ENCODE data around the gene YWHAH.
A peak's percentile ranks its signal among the peaks of the same experiment; 100 is the strongest.

The YWHAH gene

DNA sequence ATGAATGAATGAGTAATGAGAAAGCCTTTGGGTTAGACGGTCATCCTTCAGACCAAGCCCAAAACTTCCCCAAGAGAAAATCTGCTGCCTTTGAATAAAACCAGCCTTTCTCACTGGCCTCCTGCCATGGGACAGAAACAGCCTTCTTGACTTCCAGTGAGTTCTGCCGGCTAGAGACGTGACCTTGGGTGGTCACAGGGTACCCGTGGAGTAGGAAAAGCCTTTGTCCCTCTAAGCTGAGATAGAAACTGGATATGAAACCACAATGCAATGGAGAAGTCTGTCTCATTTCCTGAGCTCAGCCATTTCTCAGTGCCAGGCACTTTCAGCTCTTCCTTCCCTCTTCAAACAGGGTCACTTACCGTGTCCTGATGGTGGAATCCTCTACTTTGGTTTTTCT lies 21.2 kb upstream of the YWHAH start:
- no peak for DNase-seq (ENCODE audit: low spot score)

GRCh38 chr22:31923747-31924146 lies 20.6 kb upstream of the YWHAH start:
- no peak for DNase-seq (ENCODE audit: low spot score)

GRCh38 chr22:31925056-31925455 lies 19.3 kb upstream of the YWHAH start:
- no peak for DNase-seq (ENCODE audit: low spot score)

DNA sequence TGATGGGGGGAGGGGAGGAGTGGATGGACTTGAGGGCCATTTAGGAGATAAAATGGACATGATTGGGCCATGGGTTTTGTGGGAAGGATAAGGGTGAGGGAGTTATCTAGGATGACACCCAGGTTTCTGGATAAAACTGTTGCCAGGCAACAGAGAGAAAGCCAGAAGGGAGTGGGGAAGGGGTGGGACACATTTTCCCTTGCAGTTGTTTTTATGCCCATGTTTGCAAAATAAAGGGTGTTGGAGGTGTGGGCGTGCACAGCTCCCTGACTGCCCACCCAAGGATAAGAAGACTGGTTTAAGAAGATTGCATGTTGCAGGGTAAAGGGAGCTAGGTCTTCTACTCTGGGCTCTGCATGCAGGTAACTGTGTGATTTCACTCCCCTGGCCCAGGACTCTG lies 18.3 kb upstream of the YWHAH start:
- no peak for DNase-seq (ENCODE audit: low spot score)

DNA sequence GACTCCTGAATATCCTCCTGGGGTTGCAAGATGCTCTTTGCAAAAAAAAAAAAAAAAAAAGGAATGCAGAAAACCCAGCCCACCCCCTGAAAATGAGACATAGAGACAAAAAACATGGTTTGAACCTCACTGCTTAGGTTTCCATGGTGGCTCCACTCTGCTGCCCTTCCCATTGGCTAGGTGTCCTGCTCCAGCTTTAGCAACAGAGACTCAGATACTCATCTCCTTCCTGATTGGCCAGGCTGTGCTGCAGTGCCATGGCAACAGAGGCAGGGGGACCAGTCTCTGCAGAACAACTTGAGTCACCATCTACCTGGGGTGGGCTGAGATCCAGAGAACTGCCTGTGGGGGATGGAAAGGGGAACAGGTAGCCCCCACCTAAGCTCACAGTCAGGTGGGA lies 17.4 kb upstream of the YWHAH start:
- no peak for DNase-seq (ENCODE audit: low spot score)

- no peak for DNase-seq (ENCODE audit: low spot score)
Observed at GRCh38 chr22:31927562-31927961, 16.8 kb upstream of the YWHAH start.

DNA sequence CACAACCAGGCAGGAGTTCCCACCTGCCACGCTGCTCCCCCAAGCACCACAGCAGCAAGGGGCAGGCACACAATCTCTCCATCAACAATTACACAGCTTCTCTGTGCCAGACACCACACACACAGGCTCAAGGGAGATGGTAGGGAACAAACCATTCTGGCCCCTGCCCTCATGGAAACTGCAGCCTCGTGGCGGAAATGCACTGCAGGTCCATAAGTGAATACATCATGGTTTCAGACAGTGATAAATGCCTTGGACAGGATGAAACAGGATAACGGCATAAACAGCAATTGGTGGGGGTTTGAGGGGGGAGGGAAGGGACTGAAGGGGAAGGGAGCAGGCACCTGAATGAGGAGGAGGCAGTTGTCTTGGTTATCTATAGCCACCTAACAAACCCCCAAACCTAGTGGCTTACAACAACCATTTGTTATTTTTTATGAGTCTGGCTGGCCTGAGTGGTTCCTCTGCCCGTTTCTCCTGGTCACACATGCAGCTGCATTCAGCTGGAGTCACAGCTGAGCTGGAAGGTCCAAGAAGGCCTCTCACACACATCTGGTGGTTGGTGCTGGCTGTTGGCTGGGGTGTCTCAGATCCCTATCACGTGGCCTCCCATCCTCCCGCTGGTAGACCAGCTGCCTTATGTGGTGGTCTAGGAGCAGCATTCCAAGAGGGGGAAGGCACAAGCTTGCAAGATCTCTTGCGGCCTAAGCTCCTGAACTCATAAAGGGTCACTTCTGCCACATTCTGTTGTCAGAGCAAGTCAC lies 15.0 kb upstream of the YWHAH start:
- DNase-seq (ENCODE audit: low spot score) = no peak

- no peak for DNase-seq (ENCODE audit: low spot score)
Observed at GRCh38 chr22:31932863-31933262, 11.5 kb upstream of the YWHAH start.

GRCh38 chr22:31933406-31933805 lies 10.9 kb upstream of the YWHAH start:
- no peak for DNase-seq (ENCODE audit: low spot score)

GRCh38 chr22:31933816-31934482 lies 10.4 kb upstream of the YWHAH start:
- DNase-seq (ENCODE audit: low spot score) = no peak

DNA sequence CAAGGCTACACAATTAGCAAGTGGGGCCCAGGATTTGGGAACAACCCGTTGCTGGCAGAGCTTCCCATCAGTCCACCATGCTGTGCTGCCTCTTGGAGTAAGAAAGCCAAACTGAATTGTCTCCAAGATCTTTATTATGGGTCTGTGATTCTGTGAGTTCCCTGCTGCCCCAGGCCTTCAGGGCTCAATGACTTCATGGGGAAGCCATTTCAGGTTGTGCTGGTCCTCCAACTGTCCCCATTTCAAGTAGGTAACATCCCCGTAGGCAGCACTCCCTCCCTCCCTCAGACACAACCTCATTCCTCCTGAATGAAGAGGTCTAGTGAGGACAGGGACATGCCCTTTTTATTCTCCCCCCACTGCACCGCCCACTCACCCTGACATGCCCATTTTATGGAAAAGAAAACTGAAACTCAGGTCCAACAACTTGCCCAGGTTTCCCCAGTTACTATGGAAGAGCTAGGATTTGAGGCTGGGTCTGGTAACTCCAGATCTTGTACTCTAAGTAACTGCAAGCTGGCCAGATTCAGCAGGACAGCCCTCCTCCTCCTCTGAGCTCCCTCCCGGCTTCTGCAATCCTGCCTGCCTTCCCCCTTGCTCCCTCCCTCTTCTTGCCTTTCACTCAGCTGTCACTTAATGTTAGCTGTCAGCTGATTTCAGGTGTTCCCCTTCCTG lies 8.2 kb upstream of the YWHAH start:
- DNase-seq (ENCODE audit: low spot score) = no peak

GRCh38 chr22:31937341-31937740 lies 7.0 kb upstream of the YWHAH start:
- DNase-seq (ENCODE audit: low spot score) = no peak

GRCh38 chr22:31938296-31938695 lies 6.0 kb upstream of the YWHAH start:
- no peak for DNase-seq (ENCODE audit: low spot score)

DNA sequence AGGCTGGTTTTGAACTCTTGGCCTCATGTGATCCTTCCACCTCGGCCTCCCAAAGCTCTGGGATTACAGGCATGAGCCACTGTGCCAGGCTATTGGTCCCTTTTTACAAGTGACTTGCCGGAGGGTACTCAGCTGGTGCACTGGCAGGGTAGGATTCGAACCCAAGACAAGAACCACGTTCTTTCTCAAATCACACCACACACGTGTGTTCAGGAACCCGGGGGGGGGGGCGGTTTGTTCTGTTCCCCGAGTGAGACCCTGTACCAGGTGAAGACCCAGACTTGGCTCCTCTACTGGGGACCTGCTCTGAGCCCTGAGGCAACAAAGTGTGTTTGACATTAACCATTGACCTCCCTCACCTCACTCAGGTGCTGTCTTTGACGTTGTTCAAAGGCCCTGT lies 3.8 kb upstream of the YWHAH start:
- DNase-seq (ENCODE audit: low spot score) = no peak

GRCh38 chr22:31942091-31942490 lies 2.2 kb upstream of the YWHAH start:
- no peak for DNase-seq (ENCODE audit: low spot score)

DNA sequence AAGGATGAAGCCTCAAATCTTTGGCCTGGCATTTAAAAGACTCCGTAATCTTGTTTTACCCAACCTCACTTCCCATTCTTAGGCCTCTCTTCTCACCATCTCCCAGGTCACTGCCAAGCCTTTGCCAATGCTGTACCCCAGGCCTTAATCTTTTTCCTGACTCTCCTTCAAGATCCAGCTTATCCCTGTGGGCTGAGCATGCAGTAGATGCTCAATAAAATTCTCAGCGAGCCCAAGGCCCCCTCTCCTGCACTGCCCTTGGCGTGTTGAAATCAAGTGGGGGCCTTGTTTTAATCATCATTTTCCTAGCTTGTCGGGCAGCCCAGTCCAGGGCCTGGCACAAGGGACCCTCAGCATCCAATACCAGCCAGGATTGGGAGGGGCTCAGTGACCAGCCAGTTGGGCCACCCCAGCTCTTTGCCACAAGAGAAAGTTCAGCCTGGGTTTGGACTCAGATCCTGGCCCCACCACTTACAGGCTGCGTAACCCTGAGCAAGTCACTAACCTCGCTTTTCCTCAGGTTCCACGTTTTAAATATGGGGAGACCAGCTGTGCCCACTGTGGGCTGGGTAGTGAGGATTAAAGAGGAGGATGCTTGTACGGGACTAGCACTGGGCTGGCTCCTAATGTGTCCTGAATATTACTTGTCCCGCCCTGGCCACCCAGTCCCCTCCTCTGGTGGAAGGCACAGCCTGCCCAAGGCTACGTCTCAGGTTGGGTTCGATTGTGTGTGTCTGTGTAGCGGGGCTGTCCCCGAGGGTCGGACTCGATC lies 943 bp upstream of the YWHAH start:
- no peak for DNase-seq (ENCODE audit: low spot score)

- DNase-seq (ENCODE audit: low spot score) = peak; percentile 18
Observed at GRCh38 chr22:31944700-31945442, 536 bp downstream of the YWHAH start.

DNA sequence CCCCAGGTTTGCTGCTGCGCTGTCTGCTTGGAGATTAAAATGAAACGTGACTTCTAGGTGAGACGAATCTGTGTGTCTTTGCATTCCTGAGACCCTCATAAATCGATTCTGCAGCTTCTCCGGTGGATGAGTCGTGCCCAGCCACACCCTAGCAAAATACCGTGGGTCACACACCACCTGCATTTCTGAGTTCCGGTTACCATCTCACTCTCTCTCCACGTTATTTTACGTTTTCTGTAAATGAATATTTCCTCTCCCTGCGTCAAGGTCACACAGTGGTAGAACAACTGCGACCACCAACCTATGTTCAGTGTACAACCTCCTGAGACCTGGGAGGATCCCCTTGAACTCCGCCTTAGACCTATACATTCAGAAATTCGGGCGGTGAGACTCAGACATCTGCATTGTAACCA lies 1.1 kb downstream of the YWHAH start:
- no peak for DNase-seq (ENCODE audit: low spot score)

GRCh38 chr22:31945971-31946680 lies 1.8 kb downstream of the YWHAH start:
- DNase-seq (ENCODE audit: low spot score) = no peak

- no peak for DNase-seq (ENCODE audit: low spot score)
Observed at GRCh38 chr22:31947296-31947695, 3.0 kb downstream of the YWHAH start.

DNA sequence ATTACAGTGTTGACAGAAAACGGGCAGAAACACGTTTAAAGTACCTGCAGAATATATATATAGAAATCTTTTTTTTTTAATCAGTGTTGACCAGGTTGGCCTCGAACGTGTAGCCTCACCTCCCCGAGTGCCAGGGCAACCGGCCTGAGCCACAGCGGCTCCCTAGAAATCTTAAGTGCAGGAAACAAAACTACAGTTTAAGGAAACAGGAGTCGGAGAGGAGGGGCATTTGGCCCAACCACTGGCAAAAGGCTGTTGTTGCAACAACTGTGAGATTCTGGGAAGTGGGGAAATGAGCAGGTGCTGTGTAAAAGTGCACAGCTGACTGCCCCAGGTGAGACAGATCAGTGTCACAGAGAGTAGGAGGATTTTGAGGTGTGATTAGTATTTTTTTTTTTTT lies 3.7 kb downstream of the YWHAH start:
- no peak for DNase-seq (ENCODE audit: low spot score)
